ENCODE results near the gene SPATA6L. TPM values are rescaled to one million over a fixed set of nuclear protein-coding genes. Genes with fewer than 3 reads are reported as not detected.

Gene SPATA6L
- total and polyA plus RNA-seq, 2 experiments from 2014 or later = 1.7 to 1.9 TPM

GRCh38 chr9:4574657-4575243 is 91.5 kb downstream of the SPATA6L start:
- no peak overlapping the region for H3K4me3 Mint-ChIP-seq
- TF ChIP-seq ETS1 (IDR thresholded peaks at IDR 0.05) = no peak
- no peak for TF ChIP-seq EZH2 (IDR thresholded peaks at IDR 0.05; ENCODE audit: low read depth, unreplicated experiment)
- TF ChIP-seq CTCF (conservative IDR thresholded peaks at IDR 0.05; ENCODE audit: low read depth in 2 of 2) = no peak
- no peak for TF ChIP-seq REST (IDR thresholded peaks at IDR 0.05; ENCODE audit: unreplicated experiment)
- TF ChIP-seq NANOG (IDR thresholded peaks at IDR 0.05; ENCODE audit: borderline replicate concordance) = no peak
- TF ChIP-seq ZNF114 (CRISPR knock-in tag; IDR thresholded peaks at IDR 0.05) = no peak
- TF ChIP-seq ZNF462 (CRISPR knock-in tag; IDR thresholded peaks at IDR 0.05) = no peak
- TF ChIP-seq POLR2AphosphoS5 (IDR thresholded peaks at IDR 0.05; ENCODE audit: low read depth) = no peak
- no peak for TF ChIP-seq ZNF331 (CRISPR knock-in tag; IDR thresholded peaks at IDR 0.05; ENCODE audit: low read depth)
- no peak for TF ChIP-seq JUNB (IDR thresholded peaks at IDR 0.05; ENCODE audit: unreplicated experiment)
- TF ChIP-seq EZH2phosphoT487 (IDR thresholded peaks at IDR 0.05; ENCODE audit: unreplicated experiment) = no peak
- no peak for TF ChIP-seq CREB1 (CRISPR knock-in tag; IDR thresholded peaks at IDR 0.05; ENCODE audit: low read depth)
- no peak for TF ChIP-seq STAT1 (IDR thresholded peaks at IDR 0.05; ENCODE audit: unreplicated experiment)
- H3K27ac ChIP-seq (ENCODE audit: low read depth) = no peak overlapping the region

More at GRCh38 chr9:4574657-4575243, 91.5 kb downstream of the SPATA6L start:
- Mint-ChIP-seq H3K27ac (no peak overlapping the region), H3K36me3 (ENCODE audit: low read depth) (no peaks in the 10 kb centered on the region), H3K9me3 (no peaks in the 10 kb centered on the region; the same call in 1 of the 3 replicates), H3K27me3 (ENCODE audit: insufficient read depth, low read depth, poor library complexity) (peaks cover 2% of the 10 kb centered on the region), H3K4me1 (peaks cover 9% of the 10 kb centered on the region)
- Histone ChIP-seq H3K36me3 (ENCODE audit: insufficient read depth) (no peaks in the 10 kb centered on the region), H3F3A (replicated peaks; ENCODE audit: low read depth) (no peaks in the 10 kb centered on the region), H3K4me2 (no peak overlapping the region), H3K9me2 (ENCODE audit: insufficient read depth) (no peaks in the 10 kb centered on the region), H3K4me1 (ENCODE audit: insufficient read depth) (peaks cover 3% of the 10 kb centered on the region; the same call in 1 of the 2 replicates), H3K79me2 (replicated peaks; ENCODE audit: insufficient read depth) (no peaks in the 10 kb centered on the region), H3K27me3 (ENCODE audit: insufficient read depth) (no peaks in the 10 kb centered on the region), H2AFZ (no peak overlapping the region), H3K4me3 (no peak overlapping the region), H4K20me1 (replicated peaks; ENCODE audit: insufficient read depth) (no peaks in the 10 kb centered on the region)
- ATAC-seq (no peak), DNase-seq (ENCODE audit: low spot score) (no peak)
